Endothelial cell of umbilical vein (primary cell): ENCODE data around the gene RARA. TPM values are rescaled to one million over a fixed set of nuclear protein-coding genes. Genes with fewer than 3 reads are reported as not detected.

Experiments used
- BruUV-seq: library from RNA; stranded (reverse); fragments of 400-500 nt; replicated peaks from 2 replicates; lab custom pipeline; 2021; lab: Mats Ljungman, UMichigan
- CTCF ChIA-PET: fragments of 300-600, 350-600 bp; sonication (Branson Sonifier 250); formaldehyde crosslinking; loops from one replicate; lab custom pipeline; 2021; ENCODE audit warnings: antibody characterized with exemption, inconsistent platforms; lab: Charles Lee
- POLR2A ChIA-PET: fragments of 300-600, 350-600 bp; sonication (Branson Sonifier 250); formaldehyde crosslinking; loops from one replicate; lab custom pipeline; 2021; ENCODE audit warnings: antibody characterized with exemption, inconsistent platforms; lab: Charles Lee
- DNase-seq: peaks from one replicate; pipeline ENCODE4 v3.0.0-alpha.2; 2011; ENCODE audit warnings: low read depth, low spot score
- FAIRE-seq: peaks from 2 replicates; lab custom pipeline; 2011; peaks lifted over from hg19 to GRCh38; lab: Jason Lieb, UNC
- H2AFZ ChIP-seq: 2 replicates; pipeline ENCODE4 v1.6.0; 2012; ENCODE audit warnings: low read depth, low read length, control low read depth, inconsistent platforms
- H3K27ac ChIP-seq: 2 replicates; pipeline ENCODE4 v1.5.1; 2011; ENCODE audit warnings: low read depth, mild to moderate bottlenecking, control low read depth, low read length, moderate library complexity; ENCODE audit not compliant: insufficient read depth
- H3K27me3 ChIP-seq, 2 experiments: 2 replicates each; pipeline versions ENCODE4 v1.6.0 to v1.6.1; 2011; ENCODE audit warnings: low read length in 2 of 2, mixed read lengths in 1 of 2; ENCODE audit not compliant: control insufficient read depth in 2 of 2, insufficient read depth in 2 of 2
- H3K36me3 ChIP-seq, 2 experiments: 2 replicates in 1 of 2; 3 replicates in 1 of 2; pipeline ENCODE4 v1.5.1; 2011; ENCODE audit warnings: low read length in 2 of 2, mild to moderate bottlenecking in 1 of 2, moderate library complexity in 1 of 2; ENCODE audit not compliant: control insufficient read depth in 2 of 2, insufficient read depth in 2 of 2; ENCODE audit errors: extremely low read depth in 1 of 2
- H3K4me1 ChIP-seq: 3 replicates; pipeline ENCODE4 v1.5.1; 2011; ENCODE audit warnings: mild to moderate bottlenecking, low read length; ENCODE audit not compliant: control insufficient read depth, insufficient read depth; ENCODE audit errors: extremely low read depth
- H3K4me2 ChIP-seq: 2 replicates; pipeline ENCODE4 v1.6.1; 2011; ENCODE audit warnings: low read length, control low read depth, mixed read lengths; ENCODE audit not compliant: insufficient read depth
- H3K4me3 ChIP-seq, 3 experiments: fragments of 200-600 bp in 1 of 3; sonication (generic), shearing (Covaris generic) in 1 of 3; replicated peaks in 1 of 3; 2 replicates each; pipeline ENCODE4 v1.5.1; 2011 to 2016; ENCODE audit warnings: control low read depth in 3 of 3, low read length in 3 of 3, mild to moderate bottlenecking in 2 of 3, inconsistent platforms in 1 of 3, low read depth in 1 of 3, moderate library complexity in 1 of 3; ENCODE audit not compliant: insufficient read depth in 1 of 3
- H3K79me2 ChIP-seq: 2 replicates; pipeline ENCODE4 v1.6.0; 2012; ENCODE audit warnings: low read length, inconsistent platforms; ENCODE audit not compliant: control insufficient read depth, insufficient read depth
- H3K9ac ChIP-seq: replicated peaks from 2 replicates; pipeline ENCODE3; 2011; ENCODE audit warnings: low read length, control low read depth; ENCODE audit not compliant: insufficient read depth; ENCODE audit errors: extremely low read depth
- H3K9me1 ChIP-seq: replicated peaks from 3 replicates; pipeline ENCODE4 v1.6.0; 2011; ENCODE audit warnings: mild to moderate bottlenecking, low read length; ENCODE audit not compliant: control insufficient read depth, insufficient read depth; ENCODE audit errors: extremely low read depth
- H3K9me3 ChIP-seq: replicated peaks from 2 replicates; pipeline ENCODE4 v1.5.1; 2012; ENCODE audit warnings: low read length, inconsistent platforms; ENCODE audit not compliant: control insufficient read depth, insufficient read depth
- H4K20me1 ChIP-seq: replicated peaks from 2 replicates; pipeline ENCODE3; 2011; ENCODE audit warnings: mild to moderate bottlenecking, low read length; ENCODE audit not compliant: control insufficient read depth, insufficient read depth; ENCODE audit errors: extremely low read depth
- CTCF ChIP-seq, 2 donors: IDR thresholded peaks; 1 replicate in 1 of 2; 2 replicates in 1 of 2; pipeline ENCODE4 v1.5.1; 2011; ENCODE audit warnings: low read length in 2 of 2, mild to moderate bottlenecking in 2 of 2, moderate library complexity in 2 of 2, control low read depth in 1 of 2, inconsistent platforms in 1 of 2, low read depth in 1 of 2; ENCODE audit not compliant: insufficient read depth in 1 of 2; ENCODE audit errors: extremely low read depth in 1 of 2
- EZH2 ChIP-seq: IDR thresholded peaks from 2 replicates; pipeline ENCODE4 v1.6.1; 2012; ENCODE audit warnings: borderline replicate concordance, low read depth, mild to moderate bottlenecking, moderate library complexity, low read length, inconsistent platforms; ENCODE audit not compliant: severe bottlenecking
- FOS ChIP-seq: IDR thresholded peaks from 2 replicates; pipeline ENCODE4 v1.6.1; 2011; ENCODE audit warnings: mild to moderate bottlenecking, low read length, moderate library complexity, borderline replicate concordance; ENCODE audit not compliant: insufficient read depth
- GATA2 ChIP-seq: IDR thresholded peaks from 2 replicates; pipeline ENCODE4 v1.7.0; 2011; ENCODE audit warnings: low read depth, mild to moderate bottlenecking, moderate library complexity, mixed read lengths, low read length; ENCODE audit not compliant: insufficient read length, insufficient read depth
- JUN ChIP-seq: IDR thresholded peaks from 2 replicates; pipeline ENCODE4 v1.6.1; 2011; ENCODE audit warnings: borderline replicate concordance, low read depth; ENCODE audit not compliant: insufficient read length, insufficient read depth
- MAX ChIP-seq: IDR thresholded peaks from 2 replicates; pipeline ENCODE4 v1.6.1; 2011; ENCODE audit not compliant: insufficient read depth, insufficient read length
- MYC ChIP-seq: IDR thresholded peaks from one replicate; pipeline ENCODE4 v1.6.1; 2011; ENCODE audit warnings: mild to moderate bottlenecking, low read depth, low read length
- POLR2A ChIP-seq: IDR thresholded peaks from 2 replicates; pipeline ENCODE4 v1.6.1; 2012; ENCODE audit warnings: low read depth, mild to moderate bottlenecking, control low read depth, low read length
- POLR2AphosphoS5 ChIP-seq: IDR thresholded peaks from 2 replicates; pipeline ENCODE4 v1.6.1; 2012; ENCODE audit warnings: low read depth, mild to moderate bottlenecking, control low read depth, low read length, moderate library complexity; ENCODE audit not compliant: insufficient read depth
- dilution Hi-C: fragments of 300-500 bp; cut with MboI; formaldehyde crosslinking; loops from one replicate; pipeline ENCODE4 v1.15.0; 2019; ENCODE audit warnings: low sequenced_read_pairs; ENCODE audit not compliant: extremely low pct_ligation_motif_present
- intact Hi-C: fragments of 100-400 bp; cut with micrococcal nuclease; formaldehyde crosslinking; loops from one replicate; pipeline ENCODE4 v1.10.0; 2022
- polyA plus RNA-seq, 4 experiments: library from polyadenylated mRNA; depleted of rRNA in 3 of 4; stranded (reverse) in 3 of 4; unstranded in 1 of 4; fragments of >200 nt; gene quantifications; 2 replicates each; pipeline versions ENCODE4 v1.2.1 to v1.2.3, GENCODE V29; 2011 to 2012; ENCODE audit warnings: missing spikeins in 1 of 4
- total RNA-seq: library from RNA; stranded (reverse); gene quantifications from 2 replicates; pipeline ENCODE4 v1.2.3, GENCODE V29; 2021

The RARA gene
- total and polyA plus RNA-seq, 2 donors (not counting 3 experiments of a cell fraction or from before 2014, with no cell fraction given): 11.9 to 37.8 TPM

GRCh38 chr17:40293363-40293762, 15.6 kb upstream of the RARA start:
- Histone ChIP-seq H3K9me1 (no peaks in the 10 kb centered on the region), H3K4me1 (peaks cover 11% of the 10 kb centered on the region), H3K9me3 (no peaks in the 10 kb centered on the region), H4K20me1 (no peaks in the 10 kb centered on the region), H2AFZ (no peak overlapping the region), H3K27me3 (no peaks in the 10 kb centered on the region), H3K4me3 (no peak overlapping the region), H3K27ac (no peak overlapping the region), H3K79me2 (peaks cover 16% of the 10 kb centered on the region), H3K36me3 (peaks cover 0 to 26% of the 10 kb centered on the region in 2 experiments), H3K4me2 (no peak overlapping the region), H3K9ac (no peak overlapping the region)
- FAIRE-seq: no peak
- no peak for DNase-seq
- ChIA-PET CTCF (interaction anchor here (0.9 to 7.7 kb wide), 8 partner anchors 10 to 183 kb away, joined by 3 to 128 read pairs (median 7); partner anchors contain the start of gene WIPF2), POLR2A (no interaction called here)
- intact Hi-C loops (no loop called here), dilution Hi-C loops (no loop called here)
- TF ChIP-seq POLR2A (no peak), MYC (no peak), MAX (no peak), JUN (no peak), EZH2 (no peak), CTCF (IDR thresholded peaks at IDR 0.05; ENCODE audit: extremely low read depth in 1 of 2, insufficient read depth in 1 of 2, low read depth in 1 of 2, low read length in 2 of 2) (no peak), GATA2 (no peak), FOS (no peak), POLR2AphosphoS5 (no peak)
- BruUV-seq: no TSS peak
